CD4-positive, alpha-beta T cell treated with Interleukin-17A for 4 hours (primary cell): ENCODE results near the gene SLC15A5.

Source experiments
- DNase-seq: peaks from one replicate; pipeline ENCODE4 v3.0.0-alpha.2; 2020; ENCODE audit warnings: mixed read lengths

The SLC15A5 gene

GRCh38 chr12:16277585-16277984, at the start of gene SLC15A5:
Gene SLC15A5 (minus strand): TSS chr12:16277685. CDS start chr12:16277685, 0 bp downstream.
- DNase-seq = no peak

GRCh38 chr12:16325426-16325825, 47.9 kb upstream of the SLC15A5 start:
- DNase-seq = no peak

GRCh38 chr12:16324772-16325171, 47.3 kb upstream of the SLC15A5 start:
- no peak for DNase-seq

- no peak for DNase-seq
Measured at GRCh38 chr12:16324272-16324671, 46.8 kb upstream of the SLC15A5 start.

GRCh38 chr12:16323638-16324037, 46.2 kb upstream of the SLC15A5 start:
- no peak for DNase-seq

- no peak for DNase-seq
Measured at GRCh38 chr12:16323010-16323409, 45.5 kb upstream of the SLC15A5 start.

- DNase-seq = no peak
Measured at GRCh38 chr12:16310934-16311333, 33.4 kb upstream of the SLC15A5 start.

GRCh38 chr12:16307856-16308475, 30.5 kb upstream of the SLC15A5 start:
- DNase-seq = no peak

- DNase-seq = no peak
Measured at GRCh38 chr12:16303939-16304338, 26.5 kb upstream of the SLC15A5 start.

- no peak for DNase-seq
Measured at GRCh38 chr12:16300736-16301135, 23.3 kb upstream of the SLC15A5 start.

GRCh38 chr12:16300122-16300521, 22.6 kb upstream of the SLC15A5 start:
- DNase-seq = no peak

GRCh38 chr12:16299403-16299802, 21.9 kb upstream of the SLC15A5 start:
- DNase-seq = no peak

- no peak for DNase-seq
Measured at GRCh38 chr12:16297521-16297920, 20.0 kb upstream of the SLC15A5 start.

- DNase-seq = no peak
Measured at GRCh38 chr12:16294376-16294956, 17.0 kb upstream of the SLC15A5 start.

GRCh38 chr12:16291032-16291431, 13.5 kb upstream of the SLC15A5 start:
- no peak for DNase-seq

- no peak for DNase-seq
Measured at GRCh38 chr12:16285586-16285985, 8.1 kb upstream of the SLC15A5 start.

- no peak for DNase-seq
Measured at GRCh38 chr12:16282978-16283377, 5.5 kb upstream of the SLC15A5 start.

- no peak for DNase-seq
Measured at GRCh38 chr12:16282081-16282480, 4.6 kb upstream of the SLC15A5 start.

GRCh38 chr12:16281157-16281556, 3.7 kb upstream of the SLC15A5 start:
- DNase-seq = no peak

GRCh38 chr12:16272222-16272621, 5.3 kb downstream of the SLC15A5 start:
- no peak for DNase-seq

- no peak for DNase-seq
Measured at GRCh38 chr12:16271062-16271461, 6.4 kb downstream of the SLC15A5 start.

- DNase-seq = no peak
Measured at GRCh38 chr12:16269946-16270345, 7.5 kb downstream of the SLC15A5 start.

- DNase-seq = no peak
Measured at GRCh38 chr12:16266085-16266484, 11.4 kb downstream of the SLC15A5 start.

- DNase-seq = no peak
Measured at GRCh38 chr12:16261944-16262475, 15.5 kb downstream of the SLC15A5 start.

GRCh38 chr12:16260206-16260605, 17.3 kb downstream of the SLC15A5 start:
- DNase-seq = no peak
